Measurements from ENCODE around the gene TNS3. TPM values are rescaled to one million over a fixed set of nuclear protein-coding genes. Genes with fewer than 3 reads are reported as not detected.

The TNS3 gene
- total and polyA plus RNA-seq, 2 donors (not counting 3 experiments of a cell fraction or from before 2014, with no cell fraction given): 10.4 to 45.1 TPM

DNA sequence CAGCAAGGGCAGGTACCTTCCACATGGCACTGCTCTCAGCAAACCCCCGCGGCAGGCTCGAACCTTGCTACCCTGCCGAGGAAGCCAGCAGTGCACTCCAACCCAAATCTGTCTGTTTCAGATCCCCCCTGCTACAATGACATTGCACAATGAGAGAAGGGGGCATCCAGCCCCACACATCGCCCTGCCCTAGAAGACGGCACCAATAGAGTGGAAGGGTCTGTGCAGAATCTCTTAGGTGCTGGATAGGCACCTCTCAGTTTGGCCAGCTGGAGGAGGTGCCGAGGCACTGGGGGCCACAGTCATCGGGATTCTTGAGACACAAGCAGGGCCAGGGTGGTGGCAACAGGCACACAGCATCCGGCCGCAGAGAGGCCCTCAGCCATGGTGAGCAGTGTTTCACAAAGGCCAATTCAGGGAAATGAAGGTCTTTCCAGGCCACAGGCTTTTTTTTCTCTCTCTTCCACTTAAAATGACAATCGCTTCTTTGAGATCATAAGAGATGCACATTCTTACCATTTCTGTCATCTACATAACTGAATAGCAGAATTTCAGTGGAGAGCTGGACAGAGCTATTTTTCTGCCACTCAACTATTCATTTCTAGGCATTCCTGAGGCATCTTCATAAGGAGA is 281.3 kb downstream of the TNS3 start:
- Histone ChIP-seq H3K27me3 (ENCODE audit: control insufficient read depth in 2 of 2, insufficient read depth in 2 of 2, low read length in 2 of 2) (no peaks in the 10 kb centered on the region), H3K79me2 (ENCODE audit: control insufficient read depth, insufficient read depth, low read length) (no peaks in the 10 kb centered on the region), H3K9ac (replicated peaks; ENCODE audit: extremely low read depth, insufficient read depth, low read length) (no peak overlapping the region), H3K9me1 (replicated peaks; ENCODE audit: control insufficient read depth, extremely low read depth, insufficient read depth, low read length) (no peaks in the 10 kb centered on the region), H3K4me3 (replicated peaks in 1 of 3; ENCODE audit: insufficient read depth in 1 of 3, low read depth in 1 of 3, low read length in 3 of 3) (no peak overlapping the region), H3K4me2 (ENCODE audit: insufficient read depth, low read length) (no peak overlapping the region), H3K4me1 (ENCODE audit: control insufficient read depth, extremely low read depth, insufficient read depth, low read length) (no peaks in the 10 kb centered on the region), H3K36me3 (ENCODE audit: control insufficient read depth in 2 of 2, extremely low read depth in 1 of 2, insufficient read depth in 2 of 2, low read length in 2 of 2) (peaks cover 0 to 8% of the 10 kb centered on the region in 2 experiments), H3K27ac (ENCODE audit: insufficient read depth, low read depth, low read length) (no peak overlapping the region), H4K20me1 (replicated peaks; ENCODE audit: control insufficient read depth, extremely low read depth, insufficient read depth, low read length) (no peaks in the 10 kb centered on the region), H2AFZ (ENCODE audit: low read depth, low read length) (no peak overlapping the region), H3K9me3 (replicated peaks; ENCODE audit: control insufficient read depth, insufficient read depth, low read length) (no peaks in the 10 kb centered on the region)
- no peak for DNase-seq (ENCODE audit: low read depth, low spot score)
- intact Hi-C loops (cut with micrococcal nuclease): no loop called here
- ChIA-PET CTCF (interaction anchor here (1.2 to 2.0 kb wide), 2 partner anchors 34 to 135 kb away, joined by 3 to 7 read pairs; no protein-coding TSS in a partner anchor), POLR2A (no interaction called here)
- dilution Hi-C loops (cut with MboI; ENCODE audit: extremely low pct_ligation_motif_present, low sequenced_read_pairs): no loop called here
- no peak for TF ChIP-seq EZH2 (IDR thresholded peaks at IDR 0.05; ENCODE audit: borderline replicate concordance, low read depth, low read length, severe bottlenecking)
- no peak for TF ChIP-seq GATA2 (IDR thresholded peaks at IDR 0.05; ENCODE audit: insufficient read depth, insufficient read length, low read depth, low read length)
- TF ChIP-seq JUN (IDR thresholded peaks at IDR 0.05; ENCODE audit: borderline replicate concordance, insufficient read depth, insufficient read length, low read depth): no peak
- no peak for TF ChIP-seq FOS (IDR thresholded peaks at IDR 0.05; ENCODE audit: borderline replicate concordance, insufficient read depth, low read length)
- TF ChIP-seq, protein P1, sequence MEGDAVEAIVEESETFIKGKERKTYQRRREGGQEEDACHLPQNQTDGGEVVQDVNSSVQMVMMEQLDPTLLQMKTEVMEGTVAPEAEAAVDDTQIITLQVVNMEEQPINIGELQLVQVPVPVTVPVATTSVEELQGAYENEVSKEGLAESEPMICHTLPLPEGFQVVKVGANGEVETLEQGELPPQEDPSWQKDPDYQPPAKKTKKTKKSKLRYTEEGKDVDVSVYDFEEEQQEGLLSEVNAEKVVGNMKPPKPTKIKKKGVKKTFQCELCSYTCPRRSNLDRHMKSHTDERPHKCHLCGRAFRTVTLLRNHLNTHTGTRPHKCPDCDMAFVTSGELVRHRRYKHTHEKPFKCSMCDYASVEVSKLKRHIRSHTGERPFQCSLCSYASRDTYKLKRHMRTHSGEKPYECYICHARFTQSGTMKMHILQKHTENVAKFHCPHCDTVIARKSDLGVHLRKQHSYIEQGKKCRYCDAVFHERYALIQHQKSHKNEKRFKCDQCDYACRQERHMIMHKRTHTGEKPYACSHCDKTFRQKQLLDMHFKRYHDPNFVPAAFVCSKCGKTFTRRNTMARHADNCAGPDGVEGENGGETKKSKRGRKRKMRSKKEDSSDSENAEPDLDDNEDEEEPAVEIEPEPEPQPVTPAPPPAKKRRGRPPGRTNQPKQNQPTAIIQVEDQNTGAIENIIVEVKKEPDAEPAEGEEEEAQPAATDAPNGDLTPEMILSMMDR (IDR thresholded peaks at IDR 0.05; ENCODE audit: extremely low read depth in 1 of 2, insufficient read depth in 1 of 2, low read depth in 1 of 2, low read length in 2 of 2): no peak
- no peak for TF ChIP-seq POLR2A (IDR thresholded peaks at IDR 0.05; ENCODE audit: low read depth, low read length)
- no peak for TF ChIP-seq MYC (IDR thresholded peaks at IDR 0.05; ENCODE audit: low read depth, low read length)
- TF ChIP-seq, protein P2, sequence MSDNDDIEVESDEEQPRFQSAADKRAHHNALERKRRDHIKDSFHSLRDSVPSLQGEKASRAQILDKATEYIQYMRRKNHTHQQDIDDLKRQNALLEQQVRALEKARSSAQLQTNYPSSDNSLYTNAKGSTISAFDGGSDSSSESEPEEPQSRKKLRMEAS (IDR thresholded peaks at IDR 0.05; ENCODE audit: insufficient read depth, insufficient read length): no peak
- TF ChIP-seq POLR2AphosphoS5 (IDR thresholded peaks at IDR 0.05; ENCODE audit: insufficient read depth, low read depth, low read length): no peak
- no TSS peak for BruUV-seq (replicated peaks)
- no peak for FAIRE-seq

All from endothelial cell of umbilical vein (primary cell).